Measurements from ENCODE around the gene PALLD.

GRCh38 chr4:168870004-168870403, 373.2 kb downstream of the PALLD start:
- TF ChIP-seq SP1 (IDR thresholded peaks at IDR 0.05; ENCODE audit: low read depth) (no peak), POLR2A (IDR thresholded peaks at IDR 0.05; ENCODE audit: borderline replicate concordance, extremely low read depth, insufficient read depth, insufficient read length) (no peak), CTCF (IDR thresholded peaks at IDR 0.05 in 2 of 3, conservative IDR thresholded peaks at IDR 0.05 in 1 of 3; ENCODE audit: borderline replicate concordance in 1 of 3, insufficient read depth in 1 of 3, low read depth in 2 of 3, low read length in 2 of 3) (no peak), EZH2phosphoT487 (IDR thresholded peaks at IDR 0.05; ENCODE audit: borderline replicate concordance) (no peak)
